Measurements from ENCODE around the gene ANTXR2.

The ANTXR2 gene

DNA sequence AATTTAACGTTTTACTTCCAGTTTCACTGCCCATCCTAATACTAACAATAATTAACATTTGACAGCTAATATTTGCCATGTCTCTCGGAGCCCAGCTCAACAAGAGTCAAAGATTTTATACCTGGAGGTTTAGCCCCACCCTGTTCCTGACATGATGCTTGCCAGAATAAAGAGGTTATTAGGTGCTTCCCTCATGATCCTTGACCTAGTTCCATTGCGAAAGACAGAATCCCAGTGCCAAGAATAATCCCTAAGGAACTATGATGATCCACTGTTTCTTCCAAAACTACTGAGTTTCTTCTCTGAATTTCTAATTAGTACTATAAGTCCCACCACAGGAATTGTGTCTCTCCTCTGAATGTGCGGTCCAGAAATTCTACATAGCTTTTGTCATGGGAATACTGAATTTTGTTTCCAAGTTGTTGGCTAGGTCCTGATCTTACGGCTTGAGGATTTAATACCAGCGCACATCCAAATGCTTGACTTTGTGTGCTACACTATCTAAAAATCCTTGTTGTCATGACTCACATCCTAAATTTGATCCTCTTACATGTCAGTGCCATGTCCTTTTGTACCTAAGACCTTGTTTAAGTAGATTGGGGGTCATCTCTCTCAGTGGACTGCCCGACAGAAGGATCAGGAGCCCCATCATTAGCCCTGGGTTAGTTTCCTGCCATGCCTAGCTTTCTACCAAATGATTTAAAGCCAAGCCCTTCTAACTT lies 23.1 kb downstream of the ANTXR2 start:
- no peak overlapping the region for H3K4me3 Mint-ChIP-seq
- H3K36me3 Mint-ChIP-seq (ENCODE audit: low read depth), result peaks cover 43% of the 10 kb centered on the region
- TF ChIP-seq, protein P1, sequence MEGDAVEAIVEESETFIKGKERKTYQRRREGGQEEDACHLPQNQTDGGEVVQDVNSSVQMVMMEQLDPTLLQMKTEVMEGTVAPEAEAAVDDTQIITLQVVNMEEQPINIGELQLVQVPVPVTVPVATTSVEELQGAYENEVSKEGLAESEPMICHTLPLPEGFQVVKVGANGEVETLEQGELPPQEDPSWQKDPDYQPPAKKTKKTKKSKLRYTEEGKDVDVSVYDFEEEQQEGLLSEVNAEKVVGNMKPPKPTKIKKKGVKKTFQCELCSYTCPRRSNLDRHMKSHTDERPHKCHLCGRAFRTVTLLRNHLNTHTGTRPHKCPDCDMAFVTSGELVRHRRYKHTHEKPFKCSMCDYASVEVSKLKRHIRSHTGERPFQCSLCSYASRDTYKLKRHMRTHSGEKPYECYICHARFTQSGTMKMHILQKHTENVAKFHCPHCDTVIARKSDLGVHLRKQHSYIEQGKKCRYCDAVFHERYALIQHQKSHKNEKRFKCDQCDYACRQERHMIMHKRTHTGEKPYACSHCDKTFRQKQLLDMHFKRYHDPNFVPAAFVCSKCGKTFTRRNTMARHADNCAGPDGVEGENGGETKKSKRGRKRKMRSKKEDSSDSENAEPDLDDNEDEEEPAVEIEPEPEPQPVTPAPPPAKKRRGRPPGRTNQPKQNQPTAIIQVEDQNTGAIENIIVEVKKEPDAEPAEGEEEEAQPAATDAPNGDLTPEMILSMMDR (IDR thresholded peaks at IDR 0.05), result no peak
- H3K4me1 Mint-ChIP-seq, result no peaks in the 10 kb centered on the region
- no peak overlapping the region for H3K27ac Mint-ChIP-seq
- no peaks in the 10 kb centered on the region for H3K9me3 Mint-ChIP-seq
- H3K27me3 Mint-ChIP-seq (ENCODE audit: low read depth, poor library complexity), result no peaks in the 10 kb centered on the region
- no peak for DNase-seq

DNA sequence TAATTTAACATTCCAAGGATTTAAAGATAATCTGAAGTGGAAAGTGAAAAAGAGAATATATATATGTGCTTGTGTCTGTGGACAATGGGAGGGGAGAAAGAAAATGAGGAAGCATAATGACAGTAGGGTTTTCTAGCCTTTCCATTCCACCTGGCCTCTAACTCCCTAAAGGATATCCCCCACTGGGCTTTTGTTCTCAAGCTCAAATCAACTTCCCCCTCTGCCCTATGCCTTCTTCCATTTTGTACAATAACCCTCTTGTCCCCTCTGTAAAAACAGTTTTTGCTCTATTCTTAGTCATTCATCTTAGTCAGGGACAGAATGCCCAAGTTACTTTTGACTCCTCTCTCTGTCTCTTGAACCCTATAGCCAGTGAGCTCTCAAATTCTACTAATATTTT lies 23.6 kb downstream of the ANTXR2 start:
- Mint-ChIP-seq H3K4me1 (no peaks in the 10 kb centered on the region), H3K27ac (no peak overlapping the region), H3K9me3 (no peaks in the 10 kb centered on the region), H3K27me3 (ENCODE audit: low read depth, poor library complexity) (no peaks in the 10 kb centered on the region), H3K36me3 (ENCODE audit: low read depth) (peaks cover 41% of the 10 kb centered on the region), H3K4me3 (no peak overlapping the region)
- DNase-seq, result no peak
- TF ChIP-seq, protein P1 (IDR thresholded peaks at IDR 0.05), result no peak

DNA sequence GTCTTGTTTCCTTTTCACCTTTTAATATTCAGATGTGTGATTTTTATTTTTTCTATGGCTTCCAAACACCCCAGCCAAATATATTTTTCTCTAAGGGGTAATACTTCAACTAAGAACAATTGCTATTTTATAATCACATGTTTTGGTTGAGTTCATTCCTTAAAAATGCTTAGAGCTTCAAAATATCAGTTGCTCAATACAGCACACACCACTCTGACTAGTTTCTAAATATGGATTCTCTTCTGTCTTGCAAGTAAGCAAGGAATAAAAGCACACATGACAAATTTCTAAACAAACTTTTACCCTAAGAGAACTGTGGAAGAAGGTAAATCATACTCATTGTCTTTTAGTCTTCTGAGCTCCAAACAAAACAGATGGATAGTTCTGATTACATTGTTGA lies 27.2 kb downstream of the ANTXR2 start:
- Mint-ChIP-seq H3K4me3 (no peak overlapping the region), H3K36me3 (ENCODE audit: low read depth) (peaks cover 29% of the 10 kb centered on the region), H3K4me1 (no peaks in the 10 kb centered on the region), H3K27ac (no peak overlapping the region), H3K9me3 (no peaks in the 10 kb centered on the region), H3K27me3 (ENCODE audit: low read depth, poor library complexity) (no peaks in the 10 kb centered on the region)
- DNase-seq, result no peak
- TF ChIP-seq, protein P1 (IDR thresholded peaks at IDR 0.05), result no peak

DNA sequence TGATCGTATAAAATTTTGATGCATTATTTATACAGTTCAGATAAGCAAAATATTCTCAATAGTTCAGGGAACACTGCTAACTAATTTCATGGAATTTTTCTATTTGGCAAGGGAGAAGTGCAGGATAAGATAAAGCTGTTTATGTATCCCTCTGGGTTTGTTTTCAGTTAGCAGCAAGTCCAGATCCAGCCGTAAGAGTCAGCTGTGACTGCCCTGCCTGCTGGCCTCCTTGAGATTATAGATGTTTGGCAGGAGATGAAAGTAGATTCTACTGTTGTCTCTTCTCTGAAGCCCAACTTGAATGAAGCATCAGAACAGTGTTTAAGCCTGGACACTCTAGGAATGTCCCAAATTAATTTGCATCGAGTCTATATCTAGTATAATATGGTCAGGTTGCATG lies 29.5 kb downstream of the ANTXR2 start:
- H3K9me3 Mint-ChIP-seq, result no peaks in the 10 kb centered on the region
- H3K4me3 Mint-ChIP-seq, result no peak overlapping the region
- H3K4me1 Mint-ChIP-seq, result no peaks in the 10 kb centered on the region
- peaks cover 44% of the 10 kb centered on the region for H3K36me3 Mint-ChIP-seq (ENCODE audit: low read depth)
- H3K27me3 Mint-ChIP-seq (ENCODE audit: low read depth, poor library complexity), result no peaks in the 10 kb centered on the region
- H3K27ac Mint-ChIP-seq, result no peak overlapping the region
- TF ChIP-seq, protein P1 (IDR thresholded peaks at IDR 0.05), result no peak
- DNase-seq, result no peak

DNA sequence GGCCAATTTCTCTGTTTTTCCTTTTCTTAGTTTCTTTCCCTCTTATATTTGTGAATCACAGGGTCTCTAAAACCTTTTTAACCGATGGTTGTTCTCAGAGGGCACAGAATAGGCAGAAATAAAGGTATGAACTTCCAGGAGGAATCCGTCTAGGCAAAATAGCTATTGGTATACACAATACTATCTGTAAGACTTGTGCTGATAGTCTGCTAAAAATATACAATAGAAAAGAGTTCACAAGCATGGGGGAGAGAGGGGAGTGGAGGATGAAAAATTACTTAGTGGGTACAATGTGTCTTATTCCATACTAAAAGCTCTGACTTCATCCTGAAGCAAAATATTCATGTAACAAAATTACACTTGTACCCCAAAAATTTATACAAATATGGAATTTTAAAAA lies 30.2 kb downstream of the ANTXR2 start:
- Mint-ChIP-seq H3K27me3 (ENCODE audit: low read depth, poor library complexity) (no peaks in the 10 kb centered on the region), H3K4me3 (no peak overlapping the region), H3K4me1 (no peaks in the 10 kb centered on the region), H3K36me3 (ENCODE audit: low read depth) (peaks cover 44% of the 10 kb centered on the region), H3K27ac (no peak overlapping the region), H3K9me3 (no peaks in the 10 kb centered on the region)
- TF ChIP-seq, protein P1 (IDR thresholded peaks at IDR 0.05), result no peak
- no peak for DNase-seq

DNA sequence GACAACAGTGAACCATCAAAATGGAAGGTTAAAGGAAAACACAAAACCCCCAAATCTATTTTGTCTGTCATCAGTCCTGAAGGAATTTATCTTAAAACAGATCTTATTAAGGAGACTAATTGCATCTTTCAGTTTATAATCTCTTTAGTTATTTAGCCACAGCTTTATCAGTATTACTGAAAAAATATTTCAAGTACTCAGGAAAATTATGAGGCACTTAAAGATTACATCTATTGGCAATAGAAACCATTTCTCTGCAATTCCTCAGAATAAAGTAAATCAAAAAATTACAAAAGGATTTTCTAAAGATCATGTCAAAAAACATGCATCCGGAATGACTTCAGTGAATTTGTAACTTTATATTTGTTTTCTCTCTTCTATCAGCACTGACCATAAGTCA lies 35.2 kb downstream of the ANTXR2 start:
- Mint-ChIP-seq H3K4me1 (no peaks in the 10 kb centered on the region), H3K4me3 (no peak overlapping the region), H3K27me3 (ENCODE audit: low read depth, poor library complexity) (no peaks in the 10 kb centered on the region), H3K9me3 (no peaks in the 10 kb centered on the region), H3K27ac (no peak overlapping the region), H3K36me3 (ENCODE audit: low read depth) (peaks cover 37% of the 10 kb centered on the region)
- TF ChIP-seq, protein P1 (IDR thresholded peaks at IDR 0.05), result no peak
- DNase-seq, result no peak

Measured in nephron progenitor cell (in vitro differentiated cells).